Measurements from ENCODE around the gene MAPRE2.

MAPRE2 gene

GRCh38 chr18:34999756-35000289 is 41.4 kb upstream of the MAPRE2 start:
- no peaks in the 10 kb centered on the region for H3K27me3 Mint-ChIP-seq (ENCODE audit: low read depth)
- H3K4me3 Mint-ChIP-seq, result no peak overlapping the region
- peak overlapping the region; percentile 41 to 93 (median 69) for H3K27ac Mint-ChIP-seq
- no peak for TF ChIP-seq CTCF (IDR thresholded peaks at IDR 0.05; ENCODE audit: unreplicated experiment in 3 of 3)
- peaks cover 16% of the 10 kb centered on the region for H3K4me1 Mint-ChIP-seq
- peaks cover 2% of the 10 kb centered on the region for H3K9me3 Mint-ChIP-seq
- H3K36me3 Mint-ChIP-seq (ENCODE audit: low read depth), result no peaks in the 10 kb centered on the region

GRCh38 chr18:35000457-35000856 is 40.8 kb upstream of the MAPRE2 start:
- peaks cover 16% of the 10 kb centered on the region for H3K4me1 Mint-ChIP-seq
- no peaks in the 10 kb centered on the region for H3K27me3 Mint-ChIP-seq (ENCODE audit: low read depth)
- no peaks in the 10 kb centered on the region for H3K36me3 Mint-ChIP-seq (ENCODE audit: low read depth)
- H3K27ac Mint-ChIP-seq, result peak overlapping the region; percentile 41 to 93 (median 69)
- TF ChIP-seq CTCF (IDR thresholded peaks at IDR 0.05; ENCODE audit: unreplicated experiment in 3 of 3), result no peak
- H3K9me3 Mint-ChIP-seq, result no peaks in the 10 kb centered on the region
- H3K4me3 Mint-ChIP-seq, result no peak overlapping the region

GRCh38 chr18:35002120-35002519 is 39.1 kb upstream of the MAPRE2 start:
- no peak for TF ChIP-seq CTCF (IDR thresholded peaks at IDR 0.05; ENCODE audit: unreplicated experiment in 3 of 3)
- Mint-ChIP-seq H3K27ac (no peak overlapping the region), H3K36me3 (ENCODE audit: low read depth) (no peaks in the 10 kb centered on the region), H3K27me3 (ENCODE audit: low read depth) (no peaks in the 10 kb centered on the region), H3K9me3 (no peaks in the 10 kb centered on the region), H3K4me3 (no peak overlapping the region), H3K4me1 (peaks cover 16% of the 10 kb centered on the region)

GRCh38 chr18:35005963-35006577 is 35.1 kb upstream of the MAPRE2 start:
- no peaks in the 10 kb centered on the region for H3K9me3 Mint-ChIP-seq
- H3K27me3 Mint-ChIP-seq (ENCODE audit: low read depth), result no peaks in the 10 kb centered on the region
- no peak overlapping the region for H3K27ac Mint-ChIP-seq
- H3K4me1 Mint-ChIP-seq, result no peaks in the 10 kb centered on the region
- peak; percentile 58 to 75 (median 60) for TF ChIP-seq CTCF (IDR thresholded peaks at IDR 0.05; ENCODE audit: unreplicated experiment in 3 of 3)
- H3K4me3 Mint-ChIP-seq, result no peak overlapping the region
- H3K36me3 Mint-ChIP-seq (ENCODE audit: low read depth), result no peaks in the 10 kb centered on the region

- no peak for TF ChIP-seq CTCF (IDR thresholded peaks at IDR 0.05; ENCODE audit: unreplicated experiment in 3 of 3)
- H3K4me1 Mint-ChIP-seq, result no peaks in the 10 kb centered on the region
- no peaks in the 10 kb centered on the region for H3K36me3 Mint-ChIP-seq (ENCODE audit: low read depth)
Observed at GRCh38 chr18:35010156-35010555, 31.1 kb upstream of the MAPRE2 start.

GRCh38 chr18:35010993-35011392 is 30.2 kb upstream of the MAPRE2 start:
- no peaks in the 10 kb centered on the region for H3K27me3 Mint-ChIP-seq (ENCODE audit: low read depth)
- TF ChIP-seq CTCF (IDR thresholded peaks at IDR 0.05; ENCODE audit: unreplicated experiment in 3 of 3), result no peak

More at GRCh38 chr18:35010156-35010555, 31.1 kb upstream of the MAPRE2 start:
- no peaks in the 10 kb centered on the region for H3K9me3 Mint-ChIP-seq
- H3K4me3 Mint-ChIP-seq, result no peak overlapping the region
- no peak overlapping the region for H3K27ac Mint-ChIP-seq
- no peaks in the 10 kb centered on the region for H3K27me3 Mint-ChIP-seq (ENCODE audit: low read depth)

More at GRCh38 chr18:35010993-35011392, 30.2 kb upstream of the MAPRE2 start:
- Mint-ChIP-seq H3K36me3 (ENCODE audit: low read depth) (no peaks in the 10 kb centered on the region), H3K27ac (no peak overlapping the region), H3K9me3 (no peaks in the 10 kb centered on the region), H3K4me1 (no peaks in the 10 kb centered on the region), H3K4me3 (no peak overlapping the region)
